Measurements from ENCODE around the gene C4A.
"Not testable (repeated sequence)": the region's sequence is repeated elsewhere in the genome, so short reads cannot be mapped to it uniquely, and the experiment has no call there.

The C4A gene

DNA sequence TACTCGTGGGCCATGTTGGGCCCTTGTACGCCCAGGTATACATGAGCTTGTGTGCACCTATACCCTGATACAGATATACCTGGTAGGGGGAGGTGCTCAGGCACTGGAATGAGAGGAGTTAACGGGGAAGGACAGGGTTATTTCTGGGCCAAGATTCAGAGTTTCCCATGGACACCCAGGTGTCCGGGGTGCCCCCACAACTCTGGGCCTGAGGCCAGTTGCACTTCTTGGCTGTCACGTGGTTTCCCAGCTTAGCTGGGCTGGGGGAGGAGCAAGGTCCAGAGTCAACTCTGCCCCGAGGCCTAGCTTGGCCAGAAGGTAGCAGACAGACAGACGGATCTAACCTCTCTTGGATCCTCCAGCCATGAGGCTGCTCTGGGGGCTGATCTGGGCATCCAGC lies at the start of gene C4A:
TSS of gene C4A (plus strand) at position 314 of the 400 bp plus-strand sequence. CDS start at position 365, 51 bp downstream.
- FAIRE-seq, result not testable (repeated sequence)

GRCh38 chr6:31932137-31932536 lies 49.7 kb upstream of the C4A start:
- not testable (repeated sequence) for FAIRE-seq

DNA sequence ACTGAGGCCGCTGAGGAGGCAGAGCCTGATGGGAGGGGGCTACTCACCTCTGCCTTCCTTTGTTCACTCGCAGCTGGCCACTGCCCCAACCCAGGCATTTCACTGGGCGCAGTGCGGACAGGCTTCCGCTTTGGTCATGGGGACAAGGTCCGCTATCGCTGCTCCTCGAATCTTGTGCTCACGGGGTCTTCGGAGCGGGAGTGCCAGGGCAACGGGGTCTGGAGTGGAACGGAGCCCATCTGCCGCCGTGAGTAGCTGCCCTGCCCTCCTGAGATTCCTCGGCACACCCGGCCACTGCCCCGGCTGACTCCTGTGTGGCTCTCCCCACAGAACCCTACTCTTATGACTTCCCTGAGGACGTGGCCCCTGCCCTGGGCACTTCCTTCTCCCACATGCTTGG lies 48.3 kb upstream of the C4A start:
- no peak for FAIRE-seq

DNA sequence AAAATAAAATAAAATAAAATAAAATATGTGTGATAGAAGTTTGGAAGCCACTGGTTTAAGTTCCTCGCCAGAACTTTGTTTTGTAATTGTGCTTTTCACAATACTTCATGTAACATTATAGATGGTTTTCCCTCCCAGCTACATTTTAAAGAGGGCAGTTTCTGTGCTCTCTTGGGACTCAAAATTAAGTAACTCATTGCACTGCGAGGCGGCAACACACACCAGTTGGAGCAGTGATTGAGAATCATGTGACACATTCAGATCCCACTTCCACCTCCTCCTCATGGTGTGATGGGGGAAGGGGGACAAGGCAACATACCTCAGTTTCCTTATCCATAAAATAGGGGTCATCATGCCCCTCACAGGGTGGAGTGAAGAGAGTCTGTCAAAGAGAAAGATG lies 46.8 kb upstream of the C4A start:
- no peak for FAIRE-seq

DNA sequence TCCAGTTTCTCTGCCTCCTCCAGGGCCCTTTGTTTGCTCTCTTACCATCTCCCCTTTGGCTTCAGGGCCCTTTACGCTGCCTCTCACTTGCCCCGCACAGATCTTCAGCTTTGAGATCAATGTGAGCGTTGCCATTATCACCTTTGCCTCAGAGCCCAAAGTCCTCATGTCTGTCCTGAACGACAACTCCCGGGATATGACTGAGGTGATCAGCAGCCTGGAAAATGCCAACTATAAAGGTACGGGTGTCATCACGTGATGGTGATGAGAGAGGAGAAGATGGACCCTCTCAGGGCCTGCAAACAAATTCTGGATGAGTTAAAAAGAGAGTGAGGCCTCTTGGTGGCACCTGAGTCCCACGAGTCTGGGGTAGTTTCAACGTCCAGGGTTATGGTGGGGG lies 46.0 kb upstream of the C4A start:
- FAIRE-seq, result no peak

- no peak for FAIRE-seq
Measured at GRCh38 chr6:31940256-31940664, 41.6 kb upstream of the C4A start.

DNA sequence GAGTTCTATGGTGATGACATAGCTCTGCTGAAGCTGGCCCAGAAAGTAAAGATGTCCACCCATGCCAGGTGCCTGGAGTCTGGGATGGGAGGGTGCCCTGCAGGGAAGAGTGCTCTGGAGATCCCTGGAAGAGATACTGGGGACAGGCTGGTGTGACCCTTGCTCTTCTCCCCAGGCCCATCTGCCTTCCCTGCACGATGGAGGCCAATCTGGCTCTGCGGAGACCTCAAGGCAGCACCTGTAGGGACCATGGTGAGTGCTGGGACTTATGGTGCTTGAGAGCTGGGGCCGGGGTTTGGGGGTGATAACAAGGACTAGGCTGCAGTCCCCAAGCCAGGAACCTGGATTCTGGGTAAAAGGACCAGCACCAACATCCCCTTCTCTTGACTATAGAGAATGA lies 38.1 kb upstream of the C4A start:
- FAIRE-seq, result no peak

DNA sequence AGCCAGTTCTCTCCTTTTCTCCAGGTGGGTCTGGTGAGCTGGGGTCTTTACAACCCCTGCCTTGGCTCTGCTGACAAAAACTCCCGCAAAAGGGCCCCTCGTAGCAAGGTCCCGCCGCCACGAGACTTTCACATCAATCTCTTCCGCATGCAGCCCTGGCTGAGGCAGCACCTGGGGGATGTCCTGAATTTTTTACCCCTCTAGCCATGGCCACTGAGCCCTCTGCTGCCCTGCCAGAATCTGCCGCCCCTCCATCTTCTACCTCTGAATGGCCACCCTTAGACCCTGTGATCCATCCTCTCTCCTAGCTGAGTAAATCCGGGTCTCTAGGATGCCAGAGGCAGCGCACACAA lies 36.7 kb upstream of the C4A start:
- FAIRE-seq, result no peak

DNA sequence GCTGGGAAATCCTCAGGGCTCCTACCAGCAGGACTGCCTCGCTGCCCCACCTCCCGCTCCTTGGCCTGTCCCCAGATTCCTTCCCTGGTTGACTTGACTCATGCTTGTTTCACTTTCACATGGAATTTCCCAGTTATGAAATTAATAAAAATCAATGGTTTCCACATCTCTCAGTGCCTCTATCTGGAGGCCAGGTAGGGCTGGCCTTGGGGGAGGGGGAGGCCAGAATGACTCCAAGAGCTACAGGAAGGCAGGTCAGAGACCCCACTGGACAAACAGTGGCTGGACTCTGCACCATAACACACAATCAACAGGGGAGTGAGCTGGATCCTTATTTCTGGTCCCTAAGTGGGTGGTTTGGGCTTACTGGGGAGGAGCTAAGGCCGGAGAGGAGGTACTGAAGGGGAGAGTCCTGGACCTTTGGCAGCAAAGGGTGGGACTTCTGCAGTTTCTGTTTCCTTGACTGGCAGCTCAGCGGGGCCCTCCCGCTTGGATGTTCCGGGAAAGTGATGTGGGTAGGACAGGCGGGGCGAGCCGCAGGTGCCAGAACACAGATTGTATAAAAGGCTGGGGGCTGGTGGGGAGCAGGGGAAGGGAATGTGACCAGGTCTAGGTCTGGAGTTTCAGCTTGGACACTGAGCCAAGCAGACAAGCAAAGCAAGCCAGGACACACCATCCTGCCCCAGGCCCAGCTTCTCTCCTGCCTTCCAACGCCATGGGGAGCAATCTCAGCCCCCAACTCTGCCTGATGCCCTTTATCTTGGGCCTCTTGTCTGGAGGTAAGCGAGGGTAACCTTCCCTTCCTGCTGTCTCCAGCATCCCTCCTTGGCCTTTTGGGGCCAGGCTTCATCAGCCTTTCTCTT lies 36.1 kb upstream of the C4A start, which contains the start of gene CFB:
TSS of gene CFB (plus strand) at position 589 of the 863 bp plus-strand sequence. CDS start at position 716, 127 bp downstream.
- FAIRE-seq, result no peak

DNA sequence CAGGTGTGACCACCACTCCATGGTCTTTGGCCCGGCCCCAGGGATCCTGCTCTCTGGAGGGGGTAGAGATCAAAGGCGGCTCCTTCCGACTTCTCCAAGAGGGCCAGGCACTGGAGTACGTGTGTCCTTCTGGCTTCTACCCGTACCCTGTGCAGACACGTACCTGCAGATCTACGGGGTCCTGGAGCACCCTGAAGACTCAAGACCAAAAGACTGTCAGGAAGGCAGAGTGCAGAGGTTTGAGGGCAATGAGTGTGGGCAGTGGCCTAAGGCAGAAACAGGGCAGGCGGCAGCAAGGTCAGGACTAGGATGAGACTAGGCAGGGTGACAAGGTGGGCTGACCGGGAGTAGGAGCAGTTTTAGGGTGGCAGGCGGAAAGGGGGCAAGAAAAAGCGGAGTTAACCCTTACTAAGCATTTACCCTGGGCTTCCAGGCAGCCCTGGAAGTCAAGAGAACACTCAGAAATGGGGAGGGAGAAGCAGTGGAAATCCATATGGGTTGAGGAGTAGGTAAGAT lies 35.4 kb upstream of the C4A start:
- FAIRE-seq, result no peak

DNA sequence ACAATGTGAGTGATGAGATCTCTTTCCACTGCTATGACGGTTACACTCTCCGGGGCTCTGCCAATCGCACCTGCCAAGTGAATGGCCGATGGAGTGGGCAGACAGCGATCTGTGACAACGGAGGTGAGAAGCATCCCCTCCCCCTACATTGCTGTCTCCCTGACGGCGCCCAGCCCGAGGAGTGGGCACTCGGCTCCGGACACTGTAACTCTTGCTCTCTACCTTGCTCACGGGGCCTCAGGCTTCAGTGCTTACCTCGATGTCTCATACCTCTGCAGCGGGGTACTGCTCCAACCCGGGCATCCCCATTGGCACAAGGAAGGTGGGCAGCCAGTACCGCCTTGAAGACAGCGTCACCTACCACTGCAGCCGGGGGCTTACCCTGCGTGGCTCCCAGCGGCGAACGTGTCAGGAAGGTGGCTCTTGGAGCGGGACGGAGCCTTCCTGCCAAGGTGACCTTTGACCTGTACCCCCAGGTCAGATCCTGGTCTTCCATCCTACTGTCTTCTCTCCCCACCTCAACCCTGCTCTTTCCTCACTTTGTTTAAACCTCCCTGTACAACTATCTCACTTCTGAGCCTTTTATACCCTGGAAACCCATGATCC lies 34.7 kb upstream of the C4A start:
- FAIRE-seq, result no peak

- FAIRE-seq, result no peak
Measured at GRCh38 chr6:31947864-31948263, 34.0 kb upstream of the C4A start.

DNA sequence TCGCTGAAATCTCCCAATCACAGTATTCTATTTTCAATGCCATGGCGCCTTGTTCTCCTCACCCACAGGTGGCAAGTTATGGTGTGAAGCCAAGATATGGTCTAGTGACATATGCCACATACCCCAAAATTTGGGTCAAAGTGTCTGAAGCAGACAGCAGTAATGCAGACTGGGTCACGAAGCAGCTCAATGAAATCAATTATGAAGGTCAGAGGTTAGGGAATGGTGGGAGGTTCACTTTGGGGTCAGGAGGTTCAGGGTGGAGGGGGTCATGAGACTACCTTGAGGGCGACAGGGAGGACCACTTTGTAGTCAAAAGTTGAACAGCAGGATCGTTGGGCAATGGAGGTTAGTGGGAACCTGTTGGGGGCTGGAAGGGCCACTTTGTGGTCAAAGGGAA lies 33.6 kb upstream of the C4A start:
- no peak for FAIRE-seq

DNA sequence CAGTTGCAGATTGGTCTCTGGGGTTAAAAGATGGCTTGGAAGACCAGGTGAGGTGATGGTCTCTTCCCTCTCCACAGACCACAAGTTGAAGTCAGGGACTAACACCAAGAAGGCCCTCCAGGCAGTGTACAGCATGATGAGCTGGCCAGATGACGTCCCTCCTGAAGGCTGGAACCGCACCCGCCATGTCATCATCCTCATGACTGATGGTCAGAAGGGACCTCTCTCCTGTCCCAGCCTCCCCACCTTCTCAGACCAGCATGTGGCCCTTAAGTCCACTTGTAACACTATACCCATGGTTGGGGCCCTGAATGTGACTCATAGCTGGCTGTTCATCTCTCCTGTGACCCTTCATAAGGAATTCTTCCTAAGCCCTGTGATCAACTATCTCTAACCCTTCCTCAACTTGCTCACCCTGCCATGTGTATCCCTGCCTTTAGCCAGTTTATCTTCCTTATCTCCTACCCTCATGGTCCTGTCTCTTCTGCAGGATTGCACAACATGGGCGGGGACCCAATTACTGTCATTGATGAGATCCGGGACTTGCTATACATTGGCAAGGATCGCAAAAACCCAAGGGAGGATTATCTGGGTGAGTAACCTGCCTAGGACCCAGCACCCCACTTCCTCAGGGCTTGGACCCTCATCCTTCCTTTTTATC lies 33.0 kb upstream of the C4A start:
- no peak for FAIRE-seq

- FAIRE-seq, result no peak
Measured at GRCh38 chr6:31949926-31950548, 31.8 kb upstream of the C4A start.

DNA sequence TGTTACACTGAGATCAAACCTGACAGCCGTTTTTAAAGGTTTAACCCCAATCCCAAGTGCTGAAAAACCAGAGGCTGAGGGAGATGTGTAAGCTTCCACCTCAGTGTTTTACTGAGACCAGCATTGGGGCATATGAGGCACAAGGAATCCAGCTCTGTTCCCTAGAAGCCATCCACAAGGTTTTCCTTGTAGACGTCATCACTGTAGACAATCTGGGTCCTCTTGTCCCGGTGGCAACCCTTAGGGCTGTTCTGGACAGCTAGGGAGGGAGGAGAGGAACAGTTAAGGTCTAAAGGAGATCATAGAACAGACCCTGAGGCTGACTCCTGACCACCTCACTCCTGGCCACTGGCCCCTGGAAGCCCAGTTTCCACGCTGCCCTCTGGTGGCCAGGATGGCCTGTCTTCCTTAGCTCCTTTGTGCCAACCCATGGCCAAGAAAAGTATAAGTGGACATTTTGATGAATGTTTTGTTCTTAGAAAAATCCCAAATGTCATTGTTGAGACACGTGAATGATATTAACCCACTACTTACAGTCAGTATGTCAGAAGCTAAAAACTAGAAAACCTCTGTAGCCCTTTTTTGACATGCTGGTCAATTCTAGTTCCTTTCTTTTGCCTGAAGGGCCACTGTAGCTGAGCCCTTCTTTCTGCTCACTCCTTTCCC lies 29.6 kb upstream of the C4A start:
- no peak for FAIRE-seq

DNA sequence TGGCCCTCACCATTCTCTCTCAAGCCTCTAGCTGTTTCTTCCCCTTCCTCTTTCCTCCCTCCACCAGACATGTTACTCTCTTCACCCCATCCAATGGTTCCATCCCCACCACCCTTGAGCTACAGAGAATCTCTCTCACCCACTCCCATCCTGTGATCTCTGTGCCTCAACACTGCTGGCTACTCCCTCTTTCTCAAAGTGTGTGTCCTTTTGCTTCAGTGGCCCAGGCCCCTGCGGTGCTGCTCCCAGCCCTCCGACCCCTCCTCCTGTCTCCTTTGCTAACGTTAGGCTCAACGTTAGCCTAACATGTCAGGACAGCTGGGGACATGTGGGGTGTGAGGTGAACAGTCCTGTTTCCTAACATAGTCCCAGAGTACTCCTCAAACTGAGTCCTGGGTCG lies 29.0 kb upstream of the C4A start:
- no peak for FAIRE-seq

GRCh38 chr6:31954511-31954910 lies 27.3 kb upstream of the C4A start:
- no peak for FAIRE-seq

DNA sequence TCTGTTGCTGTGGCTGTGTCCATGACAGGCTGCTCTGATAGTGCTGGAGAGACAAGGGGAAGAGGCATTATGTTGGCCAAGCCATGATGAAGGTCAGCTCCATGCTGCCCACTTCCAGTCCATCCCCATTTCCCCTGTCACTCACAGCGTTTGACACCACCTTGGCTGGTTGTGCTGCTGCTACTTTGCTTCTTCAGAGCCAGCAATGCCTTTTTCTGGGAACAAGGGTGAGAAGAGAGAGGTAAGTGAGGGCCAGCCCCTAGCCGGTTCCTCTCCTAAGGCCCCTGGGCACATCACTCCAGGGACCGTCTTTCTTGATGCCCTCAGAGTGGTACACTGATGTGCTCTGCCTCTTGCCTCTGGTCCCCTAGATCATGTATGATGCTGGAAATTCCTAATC lies 25.1 kb upstream of the C4A start:
- FAIRE-seq, result no peak

GRCh38 chr6:31958412-31958740 lies 23.5 kb upstream of the C4A start:
- FAIRE-seq, result no peak

DNA sequence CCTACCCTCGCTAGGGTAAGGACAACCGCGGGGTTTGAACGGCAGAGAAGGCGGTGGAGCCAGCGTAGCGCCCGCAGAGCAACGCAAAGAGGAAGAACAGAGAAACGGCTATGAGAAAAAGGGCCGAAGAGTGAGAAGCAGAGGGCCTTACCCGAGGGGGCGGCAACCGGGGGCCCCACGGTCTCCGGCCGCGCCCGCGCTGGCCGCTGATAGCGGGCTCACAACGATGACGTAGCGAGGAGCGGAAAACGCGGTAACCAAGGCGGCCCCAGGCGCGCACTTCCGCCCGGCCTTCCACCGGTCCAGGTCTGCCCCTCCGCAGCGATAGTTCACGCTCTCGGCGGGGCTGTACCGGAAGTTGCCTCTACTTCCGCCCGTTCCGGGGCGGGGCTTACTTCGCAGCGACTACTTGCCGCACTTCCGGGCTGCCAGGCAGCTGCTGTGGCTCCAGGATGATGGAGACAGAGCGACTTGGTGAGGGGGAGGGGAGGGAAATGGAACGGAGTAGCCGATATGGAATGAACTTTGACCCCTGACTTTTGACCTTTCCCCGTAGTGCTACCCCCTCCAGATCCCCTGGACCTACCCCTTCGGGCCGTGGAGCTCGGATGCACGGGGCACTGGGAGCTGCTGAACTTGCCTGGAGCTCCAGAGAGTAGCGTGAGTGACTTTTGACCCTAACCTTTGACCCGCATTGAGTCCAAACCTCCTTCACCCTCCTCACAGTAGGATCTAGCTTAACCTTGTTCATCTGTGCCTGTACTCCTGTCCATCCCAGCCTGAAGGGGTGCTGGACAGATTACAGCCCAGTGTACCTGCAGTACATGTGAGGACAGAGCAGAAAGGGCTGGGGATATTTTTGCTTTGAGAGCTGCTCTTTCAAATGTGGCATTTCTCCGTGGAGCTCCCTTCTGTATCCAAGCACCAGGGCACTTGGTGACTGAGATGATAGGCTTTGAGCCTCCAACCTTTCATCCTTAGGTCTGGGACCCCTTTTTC lies 22.8 kb upstream of the C4A start, which contains the start of the genes NELFE and SKIC2:
TSS of gene NELFE (minus strand) at position 231 of the 999 bp plus-strand sequence. CDS start 525 bp downstream, outside the sequence.
TSS of gene SKIC2 (plus strand) at position 435 of the 999 bp plus-strand sequence. CDS start at position 453, 18 bp downstream.
- peak; percentile 87 for FAIRE-seq
